Measurements from ENCODE around the gene RALGDS. TPM values are rescaled to one million over a fixed set of nuclear protein-coding genes. Genes with fewer than 3 reads are reported as not detected.
"Not testable (repeated sequence)": the region's sequence is repeated elsewhere in the genome, so short reads cannot be mapped to it uniquely, and the experiment has no call there.

RALGDS gene
- total RNA-seq, 1 donor from 2014 or later: 64.8 TPM

DNA sequence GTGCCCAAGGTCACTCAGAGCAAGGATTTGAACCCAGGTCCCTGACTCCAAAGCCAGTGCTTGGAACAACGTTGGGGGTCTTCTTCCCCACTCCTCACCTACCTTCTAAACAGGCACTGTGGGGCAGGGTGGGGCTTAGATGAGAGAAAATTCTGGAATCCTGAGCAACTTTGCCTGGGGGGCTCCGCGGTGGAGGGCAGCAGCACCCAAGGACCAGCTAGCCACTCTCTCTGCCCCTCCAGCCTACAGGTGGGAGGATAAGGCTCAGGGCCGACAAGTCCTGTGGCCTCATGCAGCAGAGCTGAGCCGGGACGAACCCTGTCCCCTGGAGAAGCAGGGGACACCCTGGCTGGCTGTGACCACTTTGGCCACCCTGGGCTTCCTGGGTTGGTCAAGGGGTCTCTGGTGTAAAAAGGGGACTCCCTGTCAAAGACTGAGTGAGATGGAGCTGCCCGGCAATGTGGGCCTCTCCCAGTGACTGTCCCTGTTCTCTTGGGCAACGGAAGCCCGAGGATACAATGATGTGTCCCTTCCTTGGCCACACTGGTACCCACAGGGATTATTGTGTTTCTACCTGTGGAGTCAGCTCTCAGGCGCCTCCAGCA is 32.8 kb downstream of the RALGDS start:
- DNase-seq (ENCODE audit: extremely low spot score, unreplicated experiment): no peak
- no peaks in the 10 kb centered on the region for H3K36me3 Mint-ChIP-seq
- no peaks in the 10 kb centered on the region for H3K4me1 Mint-ChIP-seq (ENCODE audit: unreplicated experiment)
- no peaks in the 10 kb centered on the region for H3K27me3 Mint-ChIP-seq
- no peaks in the 10 kb centered on the region for H3K9me3 Mint-ChIP-seq
- H3K4me3 Mint-ChIP-seq: no peak overlapping the region
- TF ChIP-seq, protein P1, sequence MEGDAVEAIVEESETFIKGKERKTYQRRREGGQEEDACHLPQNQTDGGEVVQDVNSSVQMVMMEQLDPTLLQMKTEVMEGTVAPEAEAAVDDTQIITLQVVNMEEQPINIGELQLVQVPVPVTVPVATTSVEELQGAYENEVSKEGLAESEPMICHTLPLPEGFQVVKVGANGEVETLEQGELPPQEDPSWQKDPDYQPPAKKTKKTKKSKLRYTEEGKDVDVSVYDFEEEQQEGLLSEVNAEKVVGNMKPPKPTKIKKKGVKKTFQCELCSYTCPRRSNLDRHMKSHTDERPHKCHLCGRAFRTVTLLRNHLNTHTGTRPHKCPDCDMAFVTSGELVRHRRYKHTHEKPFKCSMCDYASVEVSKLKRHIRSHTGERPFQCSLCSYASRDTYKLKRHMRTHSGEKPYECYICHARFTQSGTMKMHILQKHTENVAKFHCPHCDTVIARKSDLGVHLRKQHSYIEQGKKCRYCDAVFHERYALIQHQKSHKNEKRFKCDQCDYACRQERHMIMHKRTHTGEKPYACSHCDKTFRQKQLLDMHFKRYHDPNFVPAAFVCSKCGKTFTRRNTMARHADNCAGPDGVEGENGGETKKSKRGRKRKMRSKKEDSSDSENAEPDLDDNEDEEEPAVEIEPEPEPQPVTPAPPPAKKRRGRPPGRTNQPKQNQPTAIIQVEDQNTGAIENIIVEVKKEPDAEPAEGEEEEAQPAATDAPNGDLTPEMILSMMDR (conservative IDR thresholded peaks at IDR 0.05): no peak
- no peak overlapping the region for H3K27ac Mint-ChIP-seq

DNA sequence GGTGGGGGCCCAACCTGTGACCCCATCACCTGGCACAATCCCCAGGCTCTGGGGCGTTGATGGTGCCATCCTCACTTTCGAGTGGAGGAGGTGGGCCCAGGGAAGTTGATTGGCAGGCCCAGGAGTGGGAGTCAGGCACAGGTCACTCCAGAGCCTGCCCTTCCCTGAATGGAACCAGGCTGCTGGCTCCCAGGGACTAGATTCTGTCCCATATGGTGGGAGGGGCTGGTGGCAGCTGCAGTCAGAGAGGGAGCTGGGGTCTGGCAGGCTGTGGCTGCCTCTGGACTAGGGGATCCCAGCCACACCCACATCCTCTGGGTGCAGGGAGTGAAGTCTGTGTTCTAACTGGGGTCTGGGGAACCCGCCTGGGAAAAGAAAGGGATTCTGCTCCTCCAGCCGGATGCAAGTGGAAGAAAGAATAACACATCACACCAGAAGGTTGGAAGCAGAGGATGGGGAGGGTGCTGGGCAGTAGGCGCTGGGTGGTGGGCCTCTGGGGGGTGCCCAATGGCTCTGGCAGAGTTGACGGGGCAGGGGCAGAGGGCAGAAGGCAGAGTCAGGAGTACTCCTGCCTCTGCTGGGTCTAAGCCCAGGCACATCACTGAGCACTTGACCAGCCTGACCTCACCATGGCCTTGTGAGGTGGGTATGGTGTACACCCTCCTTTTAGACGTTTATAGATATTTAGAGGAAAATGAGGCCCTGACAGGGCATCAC is 33.5 kb downstream of the RALGDS start:
- no peaks in the 10 kb centered on the region for H3K4me1 Mint-ChIP-seq (ENCODE audit: unreplicated experiment)
- no peak for DNase-seq (ENCODE audit: extremely low spot score, unreplicated experiment)
- H3K4me3 Mint-ChIP-seq: no peak overlapping the region
- no peaks in the 10 kb centered on the region for H3K9me3 Mint-ChIP-seq
- TF ChIP-seq, protein P1 (conservative IDR thresholded peaks at IDR 0.05): no peak
- H3K36me3 Mint-ChIP-seq: no peaks in the 10 kb centered on the region
- H3K27me3 Mint-ChIP-seq: no peaks in the 10 kb centered on the region
- no peak overlapping the region for H3K27ac Mint-ChIP-seq

DNA sequence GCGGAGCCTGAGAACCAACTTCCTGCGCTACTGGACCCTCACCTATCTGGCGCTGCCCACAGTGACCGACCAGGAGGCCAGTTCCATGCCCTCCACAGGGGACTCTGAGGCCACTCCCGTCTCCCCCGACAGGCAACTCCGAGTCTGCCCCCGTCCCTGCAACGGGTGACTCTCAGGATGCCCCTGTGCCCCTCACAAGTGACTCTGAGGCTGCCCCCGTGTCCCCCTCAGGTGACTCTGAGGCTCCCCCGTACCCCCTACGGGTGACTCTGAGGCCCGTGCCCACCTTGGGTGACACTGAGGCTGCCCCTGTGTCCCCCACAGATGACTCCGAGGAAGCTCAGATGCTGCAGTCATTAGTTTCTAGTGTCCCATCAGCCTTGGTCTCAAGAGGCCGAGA is 34.1 kb downstream of the RALGDS start:
- Mint-ChIP-seq H3K9me3 (no peaks in the 10 kb centered on the region), H3K27ac (no peak overlapping the region)

DNA sequence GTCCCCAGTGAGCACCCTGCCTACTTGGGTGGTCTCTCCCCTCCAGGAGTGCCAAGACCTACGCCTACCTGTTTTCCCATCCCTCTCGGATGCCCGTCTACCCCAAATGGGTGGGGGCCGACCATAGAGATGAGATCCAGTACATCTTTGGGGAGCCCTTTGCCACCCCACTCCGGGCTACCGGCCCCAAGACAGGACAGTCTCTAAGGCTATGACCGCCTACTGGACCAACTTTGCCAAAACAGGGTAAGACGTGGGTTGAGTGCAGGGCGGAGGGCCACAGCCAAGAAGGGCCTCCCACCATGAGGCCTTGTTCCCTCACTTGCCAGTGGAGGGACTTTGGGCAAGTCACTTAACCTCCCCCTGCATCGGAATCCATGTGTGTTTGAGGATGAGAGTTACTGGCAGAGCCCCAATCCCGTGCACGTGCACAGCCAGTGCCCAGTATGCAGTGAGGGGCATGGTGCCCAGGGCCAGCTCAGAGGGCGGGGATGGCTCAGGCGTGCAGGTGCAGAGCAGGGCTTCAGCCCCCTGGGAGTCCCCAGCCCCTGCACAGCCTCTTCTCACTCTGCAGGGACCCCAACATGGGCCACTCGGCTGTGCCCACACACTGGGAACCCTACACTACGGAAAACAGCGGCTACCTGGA is 34.7 kb downstream of the RALGDS start:
- not testable (repeated sequence) for H3K36me3 Mint-ChIP-seq; H3K27ac Mint-ChIP-seq; H3K27me3 Mint-ChIP-seq; H3K4me3 Mint-ChIP-seq; H3K4me1 Mint-ChIP-seq (ENCODE audit: unreplicated experiment); H3K9me3 Mint-ChIP-seq; DNase-seq (ENCODE audit: extremely low spot score, unreplicated experiment)

More for the DNA sequence above, 34.1 kb downstream of the RALGDS start:
- Mint-ChIP-seq H3K4me1 (ENCODE audit: unreplicated experiment) (no peaks in the 10 kb centered on the region), H3K36me3 (no peaks in the 10 kb centered on the region), H3K4me3 (no peak overlapping the region), H3K27me3 (no peaks in the 10 kb centered on the region)
- DNase-seq (ENCODE audit: extremely low spot score, unreplicated experiment): no peak
- TF ChIP-seq, protein P1 (conservative IDR thresholded peaks at IDR 0.05): no peak

DNA sequence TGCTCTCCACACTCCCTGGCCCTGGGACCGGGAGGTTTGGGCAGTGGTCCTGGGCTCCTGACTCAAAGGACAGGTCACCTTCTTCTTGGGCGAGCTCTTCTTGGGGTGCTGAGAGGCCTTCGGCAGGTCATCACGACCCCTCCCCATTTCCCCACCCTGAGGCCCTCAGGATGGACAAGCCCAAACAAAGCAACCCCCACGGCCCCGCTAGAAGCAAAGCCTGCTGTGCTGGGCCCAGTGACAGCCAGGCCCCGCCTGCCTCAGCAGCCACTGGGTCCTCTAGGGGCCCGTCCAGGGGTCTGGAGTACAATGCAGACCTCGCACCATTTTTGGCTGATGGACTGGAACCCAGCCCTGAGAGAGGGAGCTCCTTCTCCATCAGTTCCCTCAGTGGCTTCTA is 37.4 kb downstream of the RALGDS start:
- not testable (repeated sequence) for H3K4me3 Mint-ChIP-seq; H3K9me3 Mint-ChIP-seq; H3K4me1 Mint-ChIP-seq (ENCODE audit: unreplicated experiment); H3K27me3 Mint-ChIP-seq; H3K27ac Mint-ChIP-seq; DNase-seq (ENCODE audit: extremely low spot score, unreplicated experiment); H3K36me3 Mint-ChIP-seq

DNA sequence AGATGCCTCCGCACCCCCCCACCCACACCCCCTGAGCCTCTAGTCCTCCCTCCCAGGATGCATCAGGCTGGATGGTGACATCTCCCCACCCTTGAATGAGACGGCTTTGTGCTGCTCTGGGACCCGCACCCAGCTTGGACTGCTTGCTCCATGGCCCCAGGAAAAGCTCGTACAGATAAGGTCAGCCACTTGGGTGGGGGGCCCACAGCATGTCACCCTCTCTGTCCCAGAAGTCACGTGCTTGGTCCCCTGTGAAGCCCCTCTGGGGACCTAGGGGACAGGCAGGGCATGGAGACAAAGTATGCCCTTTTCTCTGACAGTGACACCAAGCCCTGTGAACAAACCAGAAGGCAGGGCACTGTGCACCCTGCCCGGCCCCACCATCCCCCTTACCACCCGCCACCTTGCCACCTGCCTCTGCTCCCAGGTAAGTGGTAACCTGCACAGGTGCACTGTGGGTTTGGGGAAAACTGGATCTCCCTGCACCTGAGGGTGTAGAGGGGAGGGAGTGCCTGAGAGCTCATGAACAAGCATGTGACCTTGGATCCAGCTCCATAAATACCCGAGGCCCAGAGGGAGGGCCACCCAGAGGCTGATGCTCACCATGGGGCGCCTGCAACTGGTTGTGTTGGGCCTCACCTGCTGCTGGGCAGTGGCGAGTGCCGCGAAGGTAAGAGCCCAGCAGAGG is 38.9 kb downstream of the RALGDS start:
- not testable (repeated sequence) for H3K4me1 Mint-ChIP-seq (ENCODE audit: unreplicated experiment); H3K27ac Mint-ChIP-seq; H3K36me3 Mint-ChIP-seq

DNA sequence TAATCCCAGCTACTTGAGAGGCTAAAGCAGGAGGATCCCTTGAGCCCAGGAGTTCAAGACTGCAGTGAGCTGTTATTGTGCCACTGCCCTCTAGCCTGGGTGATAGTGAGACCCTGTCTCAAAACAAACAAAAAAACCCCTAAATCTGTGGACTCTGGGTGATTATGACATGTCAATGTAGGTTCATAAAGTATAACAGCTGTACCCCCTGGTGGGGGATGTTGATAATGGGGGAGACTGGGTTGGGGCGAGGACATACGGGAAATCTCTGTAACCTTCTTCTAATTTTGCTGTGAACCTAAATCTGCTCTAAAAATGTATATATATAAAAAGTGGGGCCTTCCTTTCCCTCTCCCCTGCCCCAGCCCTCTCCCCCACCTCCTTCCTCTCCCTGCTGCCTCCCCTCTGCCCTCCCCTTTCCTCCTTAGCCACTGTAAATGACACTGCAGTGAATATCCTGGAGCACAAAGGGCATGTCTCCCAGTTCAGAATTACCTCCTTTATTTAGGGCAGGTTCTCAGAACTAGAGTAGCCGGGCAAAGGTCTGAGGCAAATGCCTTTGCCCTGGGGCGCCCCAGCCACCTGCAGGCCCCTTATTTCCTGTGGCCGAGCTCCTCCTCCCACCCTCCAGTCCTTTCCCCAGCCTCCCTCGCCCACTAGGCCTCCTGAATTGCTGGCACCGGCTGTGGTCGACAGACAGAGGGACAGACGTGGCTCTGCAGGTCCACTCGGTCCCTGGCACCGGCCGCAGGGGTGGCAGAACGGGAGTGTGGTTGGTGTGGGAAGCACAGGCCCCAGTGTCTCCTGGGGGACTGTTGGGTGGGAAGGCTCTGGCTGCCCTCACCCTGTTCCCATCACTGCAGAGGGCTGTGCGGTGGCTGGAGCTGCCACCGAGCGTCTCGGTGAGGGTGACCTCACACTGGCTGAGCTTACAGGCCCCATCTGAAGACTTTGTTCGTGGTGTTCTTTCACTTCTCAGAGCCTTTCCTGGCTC is 40.0 kb downstream of the RALGDS start:
- H3K27ac Mint-ChIP-seq; H3K36me3 Mint-ChIP-seq; H3K9me3 Mint-ChIP-seq; DNase-seq (ENCODE audit: extremely low spot score, unreplicated experiment); H3K4me1 Mint-ChIP-seq (ENCODE audit: unreplicated experiment); H3K27me3 Mint-ChIP-seq; H3K4me3 Mint-ChIP-seq: not testable (repeated sequence)

More for the DNA sequence above, 38.9 kb downstream of the RALGDS start:
- H3K9me3 Mint-ChIP-seq; H3K4me3 Mint-ChIP-seq; H3K27me3 Mint-ChIP-seq; DNase-seq (ENCODE audit: extremely low spot score, unreplicated experiment): not testable (repeated sequence)
